COLO829 (cell line): ENCODE results near the gene CTXN1.
"Not testable (repeated sequence)": the region's sequence is repeated elsewhere in the genome, so short reads cannot be mapped to it uniquely, and the experiment has no call there.

Experiments used
- DNase-seq: peaks from one replicate; pipeline ENCODE4 v3.0.0; 2012; ENCODE audit warnings: low spot score

The CTXN1 gene

GRCh38 chr19:7926021-7926726 lies at the start of gene CTXN1:
CTXN1 (minus strand) TSS chr19:7926135; CDS start chr19:7925538, 597 bp downstream.
- DNase-seq: no peak

GRCh38 chr19:7975037-7975436 lies 49.1 kb upstream of the CTXN1 start:
- no peak for DNase-seq

- DNase-seq: no peak
These were observed 47.9 kb upstream of the CTXN1 start for GRCh38 chr19:7973883-7974282.

DNA sequence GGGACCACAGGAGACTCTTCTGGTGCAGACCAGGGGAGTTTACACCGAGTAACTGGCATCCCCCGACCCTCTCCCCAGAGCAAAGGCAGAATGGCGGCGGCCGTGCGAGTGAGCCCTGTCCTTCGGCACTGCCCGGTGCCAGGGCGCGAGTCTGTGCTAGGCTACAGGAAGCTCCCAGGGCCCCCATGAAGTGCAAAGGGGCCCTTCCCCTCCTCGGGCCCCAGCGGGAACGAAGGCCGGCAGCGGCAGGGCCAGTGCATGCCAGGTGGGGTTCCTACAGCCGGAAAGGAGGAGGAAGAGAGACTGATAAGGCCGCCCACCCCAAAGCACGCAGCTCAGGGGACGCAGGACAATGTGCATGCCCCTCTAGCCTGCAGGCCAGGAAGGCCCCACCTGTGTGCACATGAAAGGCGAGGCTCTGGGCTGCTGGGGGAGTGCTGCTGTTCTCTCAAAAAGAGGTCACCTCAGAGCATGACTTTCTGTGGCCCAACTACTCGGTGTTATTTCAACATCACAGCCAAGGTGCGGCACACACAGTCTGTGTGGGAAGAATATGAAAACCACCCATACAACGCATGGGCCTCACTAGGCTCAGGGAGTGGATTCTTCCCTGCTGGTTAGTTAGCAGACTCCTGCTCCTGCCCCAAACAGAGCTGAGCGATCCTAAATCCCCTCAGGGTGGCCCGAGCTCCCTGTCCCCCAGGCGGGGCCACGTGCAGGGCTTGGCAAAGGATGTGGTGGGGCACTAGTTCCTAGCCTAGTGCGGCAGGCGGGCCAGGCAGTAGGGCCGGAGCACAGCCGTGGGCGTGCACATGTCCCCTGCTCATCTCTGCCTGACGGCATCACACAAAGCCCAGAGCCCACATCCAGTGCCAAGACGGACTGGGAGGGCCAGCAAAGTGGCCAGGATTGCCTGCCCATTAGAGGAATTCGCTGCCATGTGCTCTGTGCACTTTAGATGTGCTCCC lies 45.9 kb upstream of the CTXN1 start:
- no peak for DNase-seq

- peak; percentile 20 for DNase-seq
These were observed 44.9 kb upstream of the CTXN1 start for GRCh38 chr19:7970716-7971448.

- DNase-seq: no peak
These were observed 43.6 kb upstream of the CTXN1 start for GRCh38 chr19:7969555-7969939.

- no peak for DNase-seq
These were observed 43.0 kb upstream of the CTXN1 start for GRCh38 chr19:7968796-7969554.

GRCh38 chr19:7968008-7968795 lies 42.3 kb upstream of the CTXN1 start:
- no peak for DNase-seq

GRCh38 chr19:7965921-7966665 lies 40.2 kb upstream of the CTXN1 start:
- DNase-seq: no peak

DNA sequence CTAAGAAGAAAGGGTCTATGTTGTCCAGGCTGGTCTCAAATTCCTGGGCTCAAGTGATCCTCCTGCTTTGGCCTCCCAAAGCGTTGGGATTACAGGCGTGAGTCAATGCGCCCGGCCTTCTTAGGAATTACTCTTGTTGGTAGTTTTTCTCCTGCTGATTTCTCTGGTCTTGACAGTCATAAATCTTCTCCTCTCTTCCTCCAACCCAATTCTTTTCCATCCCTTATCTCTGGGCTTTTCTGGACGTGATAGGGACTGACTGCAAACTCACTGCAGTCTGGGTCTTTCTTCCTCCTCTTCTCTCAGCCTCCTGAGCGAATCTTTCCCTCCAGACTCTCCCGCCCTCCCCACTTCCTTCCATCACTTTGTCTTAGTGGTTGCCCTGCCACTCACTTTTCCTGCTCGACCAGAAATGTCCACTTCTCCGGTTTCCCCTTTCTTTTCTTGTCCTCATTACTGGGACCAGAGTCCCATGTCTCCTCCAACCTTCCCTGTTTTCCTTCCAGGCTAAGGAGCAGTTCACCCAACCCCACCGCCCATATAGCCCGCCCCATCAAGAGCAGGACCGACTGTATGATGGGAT lies 39.4 kb upstream of the CTXN1 start:
- DNase-seq: no peak

GRCh38 chr19:7963566-7963965 lies 37.6 kb upstream of the CTXN1 start:
- DNase-seq: no peak

DNA sequence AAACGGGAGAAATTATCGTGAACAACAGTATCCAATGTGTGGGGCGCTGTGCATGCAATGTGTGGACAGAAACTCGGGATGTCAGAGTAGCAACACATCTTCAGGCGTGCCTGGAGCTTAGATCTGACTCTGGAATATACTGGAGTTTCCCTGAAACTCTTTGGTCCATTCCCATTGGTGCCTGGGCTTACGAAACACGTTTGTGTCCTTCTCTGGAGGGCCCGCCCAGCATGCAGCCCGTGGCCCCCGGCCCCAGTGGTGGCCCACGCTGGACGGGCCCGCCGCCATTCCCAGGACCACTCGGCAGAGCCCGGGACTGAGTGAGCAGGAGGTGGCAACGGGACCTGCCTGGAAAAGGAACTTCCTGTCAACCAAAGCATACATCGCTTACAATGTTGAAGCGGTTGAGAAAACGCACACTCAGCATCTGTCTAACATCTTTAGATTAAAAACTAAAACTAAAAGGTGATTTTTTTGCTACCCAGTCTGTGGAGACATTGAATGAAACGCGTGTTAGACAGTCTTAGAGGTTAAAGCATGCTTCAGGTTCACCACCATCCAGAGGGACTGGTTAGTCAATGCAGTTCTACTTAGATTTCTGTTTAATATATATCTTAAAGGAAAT lies 36.8 kb upstream of the CTXN1 start:
- DNase-seq: no peak

- no peak for DNase-seq
These were observed 36.1 kb upstream of the CTXN1 start for GRCh38 chr19:7961920-7962626.

DNA sequence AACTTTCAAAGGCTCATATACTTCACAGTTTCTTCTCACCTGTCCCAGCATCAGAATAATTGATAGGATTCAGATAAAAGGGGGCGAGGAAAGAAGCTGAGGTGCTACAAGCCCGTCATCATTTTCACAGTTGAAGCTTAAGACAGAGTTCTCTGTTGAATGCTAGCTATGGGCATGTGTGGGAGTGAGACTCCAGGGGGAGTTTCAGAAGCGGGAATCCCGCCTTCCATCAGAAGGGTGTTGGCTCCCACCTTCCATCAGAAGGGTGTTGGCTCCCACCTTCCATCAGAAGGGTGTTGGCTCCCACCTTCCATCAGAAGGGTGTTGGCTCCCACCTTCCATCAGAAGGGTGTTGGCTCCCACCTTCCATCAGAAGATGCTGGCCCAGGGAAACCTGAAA lies 35.1 kb upstream of the CTXN1 start:
- not testable (repeated sequence) for DNase-seq

DNA sequence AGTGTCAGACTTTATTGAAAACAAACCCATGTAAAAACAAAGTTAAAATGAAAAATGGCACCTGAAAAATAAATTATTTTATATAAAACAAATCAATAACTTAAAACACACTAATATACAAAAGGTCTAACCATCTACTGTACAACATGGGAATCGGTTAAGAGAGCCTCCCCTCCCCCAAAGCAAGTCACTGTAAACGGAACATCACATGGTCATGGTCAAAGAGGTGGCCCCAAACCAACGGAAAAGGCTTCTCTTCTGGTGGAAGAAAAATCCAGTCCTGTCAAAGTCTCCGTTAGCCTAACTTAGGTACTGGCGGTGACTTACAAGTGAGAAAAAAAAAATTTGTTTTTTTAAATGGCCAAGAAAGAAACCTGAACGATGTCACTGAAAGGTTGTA lies 33.3 kb upstream of the CTXN1 start:
- DNase-seq: no peak

DNA sequence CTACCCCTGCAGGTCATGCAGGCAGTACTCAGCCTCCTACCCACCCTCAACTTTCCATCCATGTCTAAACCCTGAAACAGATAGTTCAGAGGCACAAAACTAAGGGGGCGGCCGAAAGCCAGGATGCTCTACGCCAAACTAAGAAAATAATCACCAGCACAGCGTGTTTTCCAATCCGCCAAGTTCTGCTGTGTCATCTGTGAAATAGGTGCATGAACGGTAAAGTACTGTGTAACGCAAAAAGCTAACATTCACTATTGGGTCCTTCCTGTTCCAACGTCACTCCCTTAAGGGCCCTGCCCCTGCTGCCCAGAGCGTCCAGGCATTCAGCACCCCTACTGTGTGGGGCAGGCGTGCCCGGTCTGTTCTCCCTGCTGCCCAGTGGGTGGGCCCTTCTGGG lies 29.8 kb upstream of the CTXN1 start:
- no peak for DNase-seq

DNA sequence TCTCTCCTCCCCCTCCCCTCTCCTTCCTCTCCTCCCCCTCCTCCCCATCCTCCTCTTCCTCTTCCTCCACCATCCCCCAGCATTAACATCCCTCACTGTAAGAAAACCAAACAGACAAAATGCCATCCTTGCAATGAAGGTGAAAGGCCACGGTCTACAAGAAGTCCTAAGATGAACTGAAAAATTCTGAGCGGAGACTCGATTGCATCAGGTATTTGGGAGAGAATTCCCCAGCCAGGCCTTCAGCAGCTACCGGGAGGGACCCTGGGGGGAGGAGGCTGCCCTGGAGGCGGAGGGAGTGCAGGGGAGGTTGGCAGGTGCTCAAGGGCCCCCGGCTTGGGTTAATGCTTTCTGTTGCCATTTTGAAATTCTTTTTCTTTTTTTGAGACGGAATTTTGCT lies 27.6 kb upstream of the CTXN1 start:
- DNase-seq: no peak

DNA sequence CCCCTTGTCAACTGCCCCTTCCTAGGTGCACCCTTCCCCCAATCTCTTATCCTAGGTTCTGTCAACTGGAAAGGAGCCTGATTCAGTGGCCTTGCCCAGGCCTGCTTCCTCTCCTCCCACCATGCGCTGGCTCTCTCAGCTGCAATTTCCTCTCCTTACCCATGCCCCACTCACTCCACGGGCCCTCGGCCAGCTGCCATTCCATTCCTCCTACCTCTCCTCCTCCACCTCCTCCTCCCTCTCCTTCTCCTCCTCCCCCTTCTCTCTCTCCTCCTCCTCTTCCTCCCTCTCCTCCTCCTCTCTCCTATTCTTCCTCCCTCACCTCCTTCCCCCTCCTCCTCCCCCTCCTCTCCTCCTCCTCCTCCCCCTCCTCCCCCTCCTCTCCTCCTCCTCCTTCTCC lies 27.1 kb upstream of the CTXN1 start:
- DNase-seq: no peak

- DNase-seq: no peak
These were observed 22.0 kb upstream of the CTXN1 start for GRCh38 chr19:7947939-7948338.
